H1 (cell line): ENCODE data around the gene KBTBD2. TPM values are rescaled to one million over a fixed set of nuclear protein-coding genes. Genes with fewer than 3 reads are reported as not detected.

Source experiments
- BCL11A ChIP-seq, 2 experiments: IDR thresholded peaks; one replicate each; pipeline ENCODE4 v1.6.1; 2011; ENCODE audit warnings: low read depth in 2 of 2, low read length in 2 of 2, mild to moderate bottlenecking in 2 of 2
- CEBPB ChIP-seq: IDR thresholded peaks from 2 replicates; pipeline ENCODE4 v1.6.1; 2012; ENCODE audit warnings: low read depth, low read length
- CHD2 ChIP-seq: IDR thresholded peaks from 2 replicates; pipeline ENCODE4 v1.6.1; 2012; ENCODE audit warnings: low read length, improper control_type of control experiment
- FOSL1 ChIP-seq: IDR thresholded peaks from 2 replicates; pipeline ENCODE4 v1.6.1; 2011; ENCODE audit warnings: mild to moderate bottlenecking, low read depth, low read length, moderate library complexity; ENCODE audit not compliant: insufficient read depth
- GABPA ChIP-seq: IDR thresholded peaks from 2 replicates; pipeline ENCODE4 v1.6.1; 2011; ENCODE audit warnings: mild to moderate bottlenecking, low read length, moderate library complexity, borderline replicate concordance; ENCODE audit not compliant: insufficient read depth
- RFX5 ChIP-seq: IDR thresholded peaks from 2 replicates; pipeline ENCODE4 v1.6.1; 2011; ENCODE audit warnings: low read depth, low read length, improper control_type of control experiment, borderline replicate concordance
- SRF ChIP-seq: IDR thresholded peaks from 2 replicates; pipeline ENCODE4 v1.6.1; 2011; ENCODE audit warnings: mild to moderate bottlenecking, low read depth, low read length, moderate library complexity
- TCF12 ChIP-seq: IDR thresholded peaks from 2 replicates; pipeline ENCODE4 v1.6.1; 2011; ENCODE audit warnings: low read depth, mild to moderate bottlenecking, low read length
- USF2 ChIP-seq: IDR thresholded peaks from 2 replicates; pipeline ENCODE4 v1.6.1; 2011; ENCODE audit warnings: low read length, improper control_type of control experiment
- polyA plus RNA-seq, 7 experiments: library from polyadenylated mRNA; depleted of rRNA in 3 of 7; stranded (reverse) in 5 of 7; unstranded in 2 of 7; fragments of >200 nt in 5 of 7; fragments of 200-250 nt in 2 of 7; gene quantifications; 1 replicate in 5 of 7; 2 replicates in 1 of 7; 4 replicates in 1 of 7; pipeline versions ENCODE4 v1.2.1 to v1.2.3, GENCODE V29; 2011 to 2013; ENCODE audit warnings: missing spikeins in 2 of 7, mixed read lengths in 2 of 7
- total RNA-seq: library from RNA; stranded (reverse); fragmentation: NEBNext Ultra II Directional; extraction: Animal tissue kit (Norgen Biotek cat#: 25700); gene quantifications from 2 replicates; pipeline ENCODE4 v1.2.1, GENCODE V29; 2021
- TF ChIP-seq, protein P1 (sequence below), 3 experiments: IDR thresholded peaks; 1 replicate in 2 of 3; 2 replicates in 1 of 3; pipeline versions ENCODE4 v1.5.1 to v1.6.1; 2011; ENCODE audit warnings: low read length in 3 of 3, mild to moderate bottlenecking in 3 of 3, inconsistent platforms in 2 of 3, low read depth in 1 of 3, moderate library complexity in 1 of 3; ENCODE audit not compliant: insufficient read depth in 1 of 3; ENCODE audit errors: control extremely low read depth in 1 of 3

Gene KBTBD2
- total and polyA plus RNA-seq, 2 of the 8 experiments (the other 6 are each of a cell fraction or from before 2014, with no cell fraction given), result 13.1 to 25.7 TPM

- no peak for TF ChIP-seq CHD2
- no peak for TF ChIP-seq CEBPB
- no peak for TF ChIP-seq GABPA
- no peak for TF ChIP-seq USF2
- TF ChIP-seq, protein P1, sequence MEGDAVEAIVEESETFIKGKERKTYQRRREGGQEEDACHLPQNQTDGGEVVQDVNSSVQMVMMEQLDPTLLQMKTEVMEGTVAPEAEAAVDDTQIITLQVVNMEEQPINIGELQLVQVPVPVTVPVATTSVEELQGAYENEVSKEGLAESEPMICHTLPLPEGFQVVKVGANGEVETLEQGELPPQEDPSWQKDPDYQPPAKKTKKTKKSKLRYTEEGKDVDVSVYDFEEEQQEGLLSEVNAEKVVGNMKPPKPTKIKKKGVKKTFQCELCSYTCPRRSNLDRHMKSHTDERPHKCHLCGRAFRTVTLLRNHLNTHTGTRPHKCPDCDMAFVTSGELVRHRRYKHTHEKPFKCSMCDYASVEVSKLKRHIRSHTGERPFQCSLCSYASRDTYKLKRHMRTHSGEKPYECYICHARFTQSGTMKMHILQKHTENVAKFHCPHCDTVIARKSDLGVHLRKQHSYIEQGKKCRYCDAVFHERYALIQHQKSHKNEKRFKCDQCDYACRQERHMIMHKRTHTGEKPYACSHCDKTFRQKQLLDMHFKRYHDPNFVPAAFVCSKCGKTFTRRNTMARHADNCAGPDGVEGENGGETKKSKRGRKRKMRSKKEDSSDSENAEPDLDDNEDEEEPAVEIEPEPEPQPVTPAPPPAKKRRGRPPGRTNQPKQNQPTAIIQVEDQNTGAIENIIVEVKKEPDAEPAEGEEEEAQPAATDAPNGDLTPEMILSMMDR (IDR thresholded peaks at IDR 0.05; ENCODE audit: control extremely low read depth in 1 of 3, insufficient read depth in 1 of 3, low read depth in 1 of 3, low read length in 3 of 3), result no peak
- no peak for TF ChIP-seq SRF
- TF ChIP-seq RFX5, result no peak
- no peak for TF ChIP-seq TCF12
- TF ChIP-seq BCL11A (IDR thresholded peaks at IDR 0.05; ENCODE audit: low read depth in 2 of 2, low read length in 2 of 2), result no peak
- no peak for TF ChIP-seq FOSL1
Measured at GRCh38 chr7:32892521-32893206, 1.1 kb upstream of the KBTBD2 start (continued).
